ENCODE measurements around the gene CRYBA4.
A peak's percentile ranks its signal among the peaks of the same experiment; 100 is the strongest.

Gene CRYBA4

GRCh38 chr22:26662160-26662559 is 40.4 kb downstream of the CRYBA4 start:
- no peak for DNase-seq

- DNase-seq = no peak
Observed at GRCh38 chr22:26663374-26663923, 41.7 kb downstream of the CRYBA4 start.

- no peak for DNase-seq
Observed at GRCh38 chr22:26665813-26666231, 44.1 kb downstream of the CRYBA4 start.

GRCh38 chr22:26667140-26667539 is 45.4 kb downstream of the CRYBA4 start:
- DNase-seq = no peak

GRCh38 chr22:26669060-26669481 is 47.3 kb downstream of the CRYBA4 start:
- no peak for DNase-seq

GRCh38 chr22:26670459-26670858 is 48.7 kb downstream of the CRYBA4 start:
- DNase-seq = no peak

GRCh38 chr22:26671317-26672059 is 49.7 kb downstream of the CRYBA4 start:
- peak; percentile 41 to 81 (median 67) for DNase-seq

- DNase-seq = peak in 4 of 5 donors; percentile 20 to 44 (median 24)
Observed at GRCh38 chr22:26672060-26672471, 50.3 kb downstream of the CRYBA4 start.

- DNase-seq = peak; percentile 81 to 99 (median 86)
Observed at GRCh38 chr22:26672590-26673468, 51.1 kb downstream of the CRYBA4 start.

- DNase-seq = peak in 3 of 5 donors; percentile 5 to 72 (median 8)
Observed at GRCh38 chr22:26673486-26673885, 51.7 kb downstream of the CRYBA4 start.

- DNase-seq = peak in 2 of 5 donors; percentile 18 to 62
Observed at GRCh38 chr22:26674211-26675190, 52.7 kb downstream of the CRYBA4 start.

- DNase-seq = no peak
Observed at GRCh38 chr22:26675687-26676268, 54.0 kb downstream of the CRYBA4 start.

- no peak for DNase-seq
Observed at GRCh38 chr22:26677217-26677616, 55.5 kb downstream of the CRYBA4 start.

- DNase-seq = peak; percentile 20 to 71 (median 44)
Observed at GRCh38 chr22:26679003-26679629, 57.4 kb downstream of the CRYBA4 start.
